ENCODE results near the gene SCARB1.

DNA sequence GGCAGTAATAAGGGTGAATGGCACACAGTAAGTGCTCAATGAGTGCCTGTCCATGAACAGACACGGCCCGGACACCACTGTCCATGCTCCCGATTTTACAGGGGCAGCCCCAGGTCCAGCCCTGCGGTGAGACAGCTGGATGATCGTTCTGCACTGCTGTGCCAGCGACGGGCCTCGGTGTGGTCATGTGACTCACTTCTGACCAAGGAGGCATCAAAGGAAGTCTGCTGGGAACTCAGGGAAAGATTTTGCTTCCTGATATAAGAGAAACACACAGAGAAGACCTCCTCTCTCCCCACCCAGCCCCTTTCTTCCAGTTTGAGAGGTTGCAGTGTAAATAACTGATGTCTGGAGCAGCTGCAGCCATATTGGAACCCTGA, 126.6 kb downstream of the SCARB1 start:
- TF ChIP-seq CTCF (IDR thresholded peaks at IDR 0.05) (no peak), POLR2AphosphoS5 (IDR thresholded peaks at IDR 0.05; ENCODE audit: low read depth, low read length) (no peak), REST (IDR thresholded peaks at IDR 0.05; ENCODE audit: insufficient read depth in 1 of 2, low read depth in 2 of 2, low read length in 1 of 2) (no peak), TCF7L2 (IDR thresholded peaks at IDR 0.05; ENCODE audit: low read depth, low read length) (peak; percentile 61; the same call in 1 of the 2 replicates)

Data from Panc1 (cell line).